Eye (tissue), 1 donor: ENCODE results near the gene ABLIM2.

ENCODE experiments used
- DNase-seq: peaks from one replicate; pipeline ENCODE4 v3.0.0-alpha.2; 2015

The ABLIM2 gene

DNA sequence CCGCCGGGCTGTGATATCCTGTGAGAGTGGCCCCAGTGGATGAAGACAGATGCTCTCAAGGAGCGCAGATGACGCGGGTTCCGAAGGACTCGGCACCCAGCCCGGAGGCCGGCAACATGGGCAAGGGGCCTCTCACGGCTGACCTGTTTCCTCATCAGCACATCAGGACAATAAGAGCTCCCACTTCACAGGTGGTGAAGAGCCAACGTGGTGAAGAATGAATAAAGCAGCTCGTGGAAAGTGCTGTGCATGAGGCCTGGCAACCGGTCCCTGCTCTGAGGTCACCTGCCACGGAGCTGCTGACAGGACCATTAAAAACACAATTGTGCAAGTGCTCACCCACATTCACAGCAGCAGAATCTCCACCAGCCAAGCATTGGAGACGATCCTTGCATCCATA is 22.9 kb downstream of the ABLIM2 start:
- DNase-seq: peak; percentile 56

DNA sequence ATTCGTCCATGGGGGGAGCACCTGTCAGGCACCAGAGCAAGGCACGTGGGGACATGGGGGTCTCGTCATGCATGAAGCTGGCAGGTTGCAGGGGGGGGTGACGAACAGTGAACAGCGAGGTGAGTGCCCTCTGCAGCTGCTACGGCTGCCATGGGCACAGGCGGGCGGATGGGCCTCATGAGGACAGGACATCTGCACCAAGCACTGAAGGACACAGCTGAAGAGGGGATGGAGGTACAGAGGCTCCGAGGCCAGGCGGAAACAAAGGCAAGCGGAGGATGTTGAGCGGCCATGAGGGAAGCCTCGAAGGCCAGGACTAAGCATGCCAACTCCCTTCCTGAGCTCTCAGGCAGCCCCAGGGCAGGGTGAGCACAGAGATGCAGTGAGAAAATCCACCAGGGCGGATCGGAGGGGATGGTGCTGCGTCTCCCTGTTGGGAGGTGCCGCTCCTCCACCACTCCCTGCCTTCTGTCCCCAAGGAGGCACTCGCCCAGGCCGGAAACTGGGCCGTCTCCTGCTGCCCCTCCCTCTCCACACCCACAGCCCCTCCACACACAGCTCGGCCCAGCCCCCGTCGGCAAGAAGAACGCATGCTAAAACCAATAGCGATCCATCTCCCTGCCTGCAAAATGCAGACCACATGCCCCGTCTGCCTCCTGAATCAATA is 24.6 kb downstream of the ABLIM2 start:
- DNase-seq: peak; percentile 25

DNA sequence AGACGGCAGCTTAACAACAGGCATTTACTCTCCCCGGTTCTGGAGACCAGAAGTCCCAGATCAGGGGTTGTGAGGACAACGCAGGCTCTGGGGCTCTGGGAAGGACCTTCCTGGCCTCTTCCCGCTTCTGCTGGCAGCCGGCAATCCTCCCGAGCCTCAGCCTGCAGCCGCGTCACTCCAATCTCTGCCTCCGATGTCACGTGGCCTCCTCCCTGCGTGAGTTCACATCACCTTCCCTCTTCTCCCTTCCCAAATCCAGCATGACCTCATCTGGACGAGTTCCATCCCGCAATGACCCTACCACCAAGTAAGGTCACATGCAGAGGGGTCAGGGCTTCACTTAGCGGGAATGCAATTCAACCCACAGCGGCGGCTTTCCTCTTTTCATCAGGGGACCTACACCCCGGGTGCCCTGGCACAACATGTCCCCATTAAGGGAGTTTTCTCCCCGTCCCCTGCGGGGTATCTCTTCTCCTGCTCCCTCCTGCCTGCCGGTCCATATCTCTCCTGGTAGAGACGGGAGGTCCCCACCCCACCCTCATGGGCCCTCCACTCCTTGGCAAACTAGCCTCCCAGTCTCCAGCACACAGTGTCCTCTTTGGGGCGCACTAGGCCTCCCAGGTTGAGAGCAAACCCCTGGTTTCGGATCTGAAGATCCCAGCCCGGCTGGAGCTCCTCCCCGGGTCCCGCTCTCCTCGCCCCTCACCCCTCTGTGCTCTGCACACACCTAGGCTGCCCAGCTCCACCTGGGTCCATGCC is 25.5 kb downstream of the ABLIM2 start:
- DNase-seq: peak; percentile 34

DNA sequence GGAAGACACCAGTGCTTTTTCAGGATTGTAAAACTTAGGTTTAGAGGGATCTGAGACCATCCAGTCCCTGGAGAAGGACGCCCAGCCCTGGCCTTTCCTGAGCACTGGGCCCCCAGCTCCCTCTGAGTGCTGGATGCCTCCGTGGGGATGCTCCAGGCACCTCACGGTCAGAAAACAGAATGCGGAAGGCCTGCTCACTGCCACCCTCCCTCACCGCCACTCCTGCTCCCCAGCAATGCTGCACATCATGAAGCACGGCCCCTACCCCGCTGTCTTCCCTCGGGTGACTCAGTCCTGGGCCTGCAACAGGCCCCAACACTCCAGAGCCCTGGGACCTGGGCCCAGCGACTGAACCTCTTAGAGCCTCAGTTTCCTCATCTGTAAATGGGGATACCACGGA is 26.2 kb downstream of the ABLIM2 start:
- no peak for DNase-seq

- DNase-seq: no peak
Observed at GRCh38 chr4:8131826-8132225, 26.8 kb downstream of the ABLIM2 start.

DNA sequence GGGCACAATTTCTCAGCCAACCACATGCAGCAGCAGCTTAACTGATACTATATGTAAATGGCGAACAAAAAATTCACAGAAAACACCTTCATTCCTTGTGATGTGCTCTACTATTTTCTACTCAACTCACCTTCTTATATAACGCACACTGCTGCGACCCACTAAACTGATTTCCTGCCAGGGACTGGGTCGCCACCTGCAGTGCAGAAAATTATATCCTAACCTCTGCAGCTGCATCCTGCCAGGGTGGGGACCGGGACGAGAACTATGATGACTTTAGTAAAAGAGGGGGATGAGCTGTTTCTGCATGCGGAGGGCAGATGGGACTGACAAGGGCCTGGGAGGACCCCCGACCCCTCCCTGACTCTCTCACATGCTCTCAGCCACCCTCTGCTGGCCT is 27.4 kb downstream of the ABLIM2 start:
- no peak for DNase-seq

- DNase-seq: no peak
Observed at GRCh38 chr4:8130346-8131066, 28.1 kb downstream of the ABLIM2 start.

DNA sequence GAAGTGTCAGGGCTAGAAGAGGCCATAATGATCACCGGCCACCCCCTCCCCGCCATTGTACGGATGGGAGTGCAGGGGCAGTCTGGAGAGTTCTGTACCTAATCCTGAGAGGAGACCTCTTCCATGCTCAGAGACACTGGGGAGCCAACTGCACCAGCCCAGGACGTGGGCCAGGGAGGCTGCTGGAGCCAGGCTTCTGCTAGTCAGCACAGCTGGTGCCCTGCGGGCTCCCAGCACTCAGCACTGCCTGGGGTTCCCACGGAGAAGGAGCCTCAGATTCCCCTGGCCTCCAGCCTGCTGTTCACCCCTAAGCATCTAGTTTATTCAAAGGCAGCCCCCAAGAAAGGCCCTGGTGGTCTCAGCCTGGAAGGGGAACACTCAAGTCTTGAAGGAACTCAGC is 28.8 kb downstream of the ABLIM2 start:
- DNase-seq: no peak

DNA sequence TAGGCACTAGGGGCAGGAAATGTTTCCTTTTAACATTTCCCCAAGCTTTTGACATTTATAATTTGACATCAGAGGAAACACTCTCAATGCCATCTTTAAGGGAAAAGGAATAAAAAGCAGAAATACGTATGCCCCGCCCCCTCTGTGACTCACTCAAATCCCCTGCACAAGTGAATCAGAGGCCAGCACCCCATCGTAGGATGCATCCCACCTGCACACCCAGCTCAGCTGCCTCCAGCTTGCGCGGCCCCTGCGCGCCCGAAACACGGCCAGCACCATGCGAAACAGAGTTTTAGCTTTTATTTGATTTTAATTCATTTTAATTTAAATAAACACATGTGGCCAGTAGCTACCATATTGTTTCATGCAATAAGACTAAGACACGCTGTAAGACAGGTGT is 29.5 kb downstream of the ABLIM2 start:
- DNase-seq: no peak

- peak; percentile 59 for DNase-seq
Observed at GRCh38 chr4:8128100-8128856, 30.3 kb downstream of the ABLIM2 start.

DNA sequence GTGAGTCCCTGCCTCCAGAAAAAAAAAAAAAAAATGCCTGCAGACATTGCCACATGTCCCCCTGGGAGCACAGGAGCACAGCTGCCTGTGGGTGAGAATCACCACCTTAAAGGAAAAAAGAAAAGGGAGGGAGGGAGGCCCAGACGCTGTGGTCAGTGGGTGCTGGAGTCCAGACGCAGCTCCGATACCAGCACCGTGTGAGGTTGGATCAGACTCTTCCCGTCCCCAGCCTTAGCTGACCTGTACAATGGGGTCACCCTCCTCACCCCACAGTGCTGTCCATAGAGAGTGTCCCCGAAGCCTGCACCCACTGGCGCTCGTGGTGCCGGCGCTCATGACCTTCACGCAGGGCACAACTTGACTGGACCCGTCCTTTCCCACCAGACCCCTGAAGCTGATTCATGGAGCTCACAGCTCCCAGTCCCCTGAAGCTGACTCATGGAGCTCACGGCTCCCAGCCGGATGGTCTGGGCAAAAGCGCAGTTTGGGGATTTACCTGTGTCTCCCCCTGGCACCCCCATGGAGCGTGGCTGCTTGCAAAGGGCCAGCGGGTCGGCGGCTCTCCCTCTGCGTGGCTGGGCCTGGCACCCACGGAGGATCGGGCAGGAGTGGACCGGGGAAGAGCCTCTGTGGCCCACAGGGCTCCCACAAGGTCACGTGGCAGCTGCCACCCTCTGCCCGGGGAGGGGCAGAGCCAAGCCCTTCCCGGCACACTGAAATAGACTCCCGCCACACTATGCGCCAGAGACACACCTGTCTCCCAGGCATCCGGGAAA is 31.4 kb downstream of the ABLIM2 start:
- no peak for DNase-seq

DNA sequence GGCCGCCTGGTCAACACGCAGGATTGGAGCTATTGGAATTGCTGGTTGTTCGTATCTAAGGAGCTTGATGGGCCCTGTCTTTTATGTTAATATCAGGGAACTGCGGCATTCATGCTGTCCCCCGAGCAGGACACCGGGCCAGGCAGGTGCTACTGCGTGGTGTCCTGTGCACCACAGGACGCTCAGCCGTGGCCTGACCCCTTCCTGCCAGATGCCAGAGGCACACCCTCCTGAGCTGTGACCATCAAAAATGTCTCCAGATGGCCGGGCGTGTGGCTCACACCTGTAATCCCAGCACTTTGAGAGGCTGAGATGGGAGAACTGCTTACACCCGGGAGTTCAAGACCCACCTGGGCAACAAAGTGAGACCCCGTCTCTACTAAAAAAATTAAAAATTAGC is 32.1 kb downstream of the ABLIM2 start:
- no peak for DNase-seq

DNA sequence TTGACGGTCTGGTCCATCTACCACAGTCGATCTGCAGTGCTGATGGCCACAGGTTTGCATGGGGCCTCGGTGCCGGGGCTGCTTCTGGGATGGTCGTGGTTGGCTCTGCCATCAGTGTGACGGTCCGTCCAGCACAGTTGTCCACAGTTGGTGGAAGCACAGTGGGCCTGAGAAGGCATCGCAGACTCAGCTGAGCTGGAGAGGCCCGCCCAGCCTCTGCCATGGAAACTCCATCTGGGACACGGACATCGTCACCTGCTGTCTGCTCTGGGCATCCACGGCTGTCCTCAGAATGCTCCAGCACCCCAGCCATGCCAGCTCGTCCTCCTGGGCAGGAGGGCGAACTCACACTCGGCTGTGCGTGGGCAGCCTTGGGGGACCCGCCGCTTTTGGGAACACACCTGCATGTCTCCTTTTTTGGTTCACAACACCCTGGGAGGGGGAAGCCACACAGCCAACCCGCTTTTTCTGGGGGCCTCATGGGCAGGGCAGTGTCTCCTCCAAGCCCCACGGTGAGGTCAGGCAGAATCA is 33.0 kb downstream of the ABLIM2 start:
- DNase-seq: no peak

DNA sequence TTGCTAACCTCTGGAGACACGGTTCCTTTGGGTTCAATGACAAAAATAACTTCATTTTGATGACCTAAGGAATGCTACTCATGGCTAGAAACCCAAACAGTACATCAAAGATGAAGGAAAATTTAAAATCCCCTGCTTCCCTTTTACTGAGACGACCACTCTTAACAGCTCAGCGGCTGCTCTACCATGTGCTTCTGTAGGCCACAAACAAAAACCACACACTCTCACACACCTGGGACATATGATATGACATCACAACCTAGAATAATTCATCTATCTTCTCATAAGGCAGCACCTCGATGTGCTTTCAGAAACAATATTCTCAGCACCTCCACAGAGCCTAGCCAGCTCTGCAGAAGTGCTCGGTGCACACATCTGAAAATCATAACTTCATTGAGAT is 34.7 kb downstream of the ABLIM2 start:
- no peak for DNase-seq

GRCh38 chr4:8123389-8123788 is 35.2 kb downstream of the ABLIM2 start:
- DNase-seq: peak; percentile 68

DNA sequence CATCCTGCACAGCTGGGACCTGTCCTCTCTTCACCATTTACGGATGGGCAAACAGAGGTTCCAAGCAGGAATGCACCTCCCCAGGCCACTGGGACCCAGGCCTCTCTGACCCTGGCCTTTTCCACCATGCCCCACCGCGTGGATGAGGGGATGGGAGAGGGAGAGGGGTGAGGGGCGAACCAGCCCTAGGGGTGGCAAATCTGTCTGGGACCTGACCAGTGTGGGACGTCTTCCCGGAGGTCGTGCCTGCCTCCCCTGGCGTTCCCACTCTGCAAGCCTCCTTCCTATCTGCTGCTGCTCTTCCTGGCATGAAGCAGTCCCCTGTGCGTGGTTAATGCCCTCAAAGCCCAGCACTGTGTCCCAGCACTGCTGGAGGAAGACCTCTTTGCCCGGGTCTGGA is 35.9 kb downstream of the ABLIM2 start:
- no peak for DNase-seq

GRCh38 chr4:8121292-8122015 is 37.2 kb downstream of the ABLIM2 start:
- DNase-seq: no peak

GRCh38 chr4:8120501-8120900 is 38.1 kb downstream of the ABLIM2 start:
- no peak for DNase-seq

DNA sequence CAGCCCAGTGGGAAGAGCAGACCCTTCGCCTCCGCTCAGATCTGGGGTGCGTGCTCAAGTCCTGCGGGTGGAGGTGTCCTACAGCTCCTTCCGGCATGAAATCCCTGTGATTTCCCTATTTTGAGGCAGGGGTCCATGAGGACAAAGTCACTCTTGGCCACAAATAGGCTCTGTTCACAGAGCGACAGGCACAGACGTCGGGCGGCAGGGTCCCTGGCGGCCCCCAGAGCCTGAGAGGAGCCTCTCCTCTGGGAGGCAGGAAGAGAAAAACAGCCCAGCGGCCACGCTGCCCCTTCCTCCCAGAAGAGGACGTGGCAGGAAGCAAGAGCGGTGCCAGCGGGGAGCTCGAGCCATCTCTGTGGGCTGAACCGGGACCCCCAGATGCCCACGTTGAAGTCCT is 38.7 kb downstream of the ABLIM2 start:
- DNase-seq: no peak

DNA sequence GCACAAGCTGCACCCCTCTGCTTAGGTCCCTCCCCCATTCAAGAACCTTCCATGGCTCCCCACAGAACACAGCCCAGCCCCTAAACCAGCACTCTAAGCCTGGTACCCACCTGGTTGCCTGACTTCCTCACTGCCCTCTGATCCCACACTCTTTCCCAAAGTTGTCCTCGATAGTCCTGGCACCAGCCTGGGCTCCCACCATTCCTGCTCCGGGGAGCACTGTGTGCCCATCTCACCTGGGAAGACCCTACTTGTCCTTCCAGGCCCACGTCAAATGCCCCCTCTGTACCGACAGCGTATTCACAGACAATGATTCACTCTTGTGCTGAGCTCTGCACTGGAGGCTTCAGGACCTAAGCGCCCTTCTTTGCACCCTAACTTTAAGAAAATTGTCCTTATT is 40.1 kb downstream of the ABLIM2 start:
- DNase-seq: no peak

GRCh38 chr4:8118035-8118434 is 40.6 kb downstream of the ABLIM2 start:
- no peak for DNase-seq

DNA sequence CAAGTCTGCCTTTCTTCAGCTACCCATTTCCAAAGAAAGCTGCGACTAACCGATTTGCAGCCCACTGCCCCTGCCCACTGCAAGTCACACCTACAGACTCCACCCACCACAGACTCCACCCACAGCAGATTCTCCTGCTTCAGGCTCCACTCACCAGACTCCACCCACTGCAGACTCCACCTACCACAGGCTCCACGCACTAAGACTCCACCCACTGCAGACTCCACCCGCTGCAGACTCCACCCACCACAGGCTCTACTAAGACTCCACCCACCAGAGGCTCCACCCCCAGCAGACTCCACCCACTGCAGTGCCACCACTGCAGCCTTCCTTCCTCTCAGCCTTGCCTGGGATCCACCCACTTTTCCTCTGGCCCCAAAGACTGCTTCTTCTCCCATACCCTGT is 41.3 kb downstream of the ABLIM2 start:
- DNase-seq: no peak
